Left hindlimb (tissue), 1 donor: ENCODE results near the gene TPMT.
"Not testable (repeated sequence)": the region's sequence is repeated elsewhere in the genome, so short reads cannot be mapped to it uniquely, and the experiment has no call there.

Experiments used
- DNase-seq: peaks from one replicate; pipeline ENCODE4 v3.0.0-alpha.2; 2018

Gene TPMT

GRCh38 chr6:18154507-18155149 is at the start of gene TPMT:
Gene TPMT (minus strand): TSS chr6:18155077. CDS start chr6:18149127, 5,950 bp downstream.
- DNase-seq = no peak

- no peak for DNase-seq
Measured at GRCh38 chr6:18203786-18204185, 48.9 kb upstream of the TPMT start.

GRCh38 chr6:18192026-18192425 is 37.1 kb upstream of the TPMT start:
- no peak for DNase-seq

GRCh38 chr6:18189196-18189595 is 34.3 kb upstream of the TPMT start:
- DNase-seq = no peak

GRCh38 chr6:18187701-18188100 is 32.8 kb upstream of the TPMT start:
- no peak for DNase-seq

- DNase-seq = no peak
Measured at GRCh38 chr6:18186540-18187250, 31.8 kb upstream of the TPMT start.

GRCh38 chr6:18186033-18186432 is 31.2 kb upstream of the TPMT start:
- no peak for DNase-seq

- no peak for DNase-seq
Measured at GRCh38 chr6:18185624-18186023, 30.7 kb upstream of the TPMT start.

- DNase-seq = no peak
Measured at GRCh38 chr6:18183766-18184165, 28.9 kb upstream of the TPMT start.

- no peak for DNase-seq
Measured at GRCh38 chr6:18182568-18182967, 27.7 kb upstream of the TPMT start.

GRCh38 chr6:18179770-18180356 is 25.0 kb upstream of the TPMT start:
- DNase-seq = no peak

- DNase-seq = no peak
Measured at GRCh38 chr6:18178960-18179615, 24.2 kb upstream of the TPMT start.

- DNase-seq = no peak
Measured at GRCh38 chr6:18177286-18177965, 22.5 kb upstream of the TPMT start.

GRCh38 chr6:18176198-18176597 is 21.3 kb upstream of the TPMT start:
- DNase-seq = not testable (repeated sequence)

GRCh38 chr6:18171871-18172270 is 17.0 kb upstream of the TPMT start:
- no peak for DNase-seq

GRCh38 chr6:18168264-18168663 is 13.4 kb upstream of the TPMT start:
- no peak for DNase-seq

GRCh38 chr6:18166312-18167036 is 11.6 kb upstream of the TPMT start:
- no peak for DNase-seq

- DNase-seq = no peak
Measured at GRCh38 chr6:18165751-18166150, 10.9 kb upstream of the TPMT start.

- DNase-seq = no peak
Measured at GRCh38 chr6:18162401-18162800, 7.5 kb upstream of the TPMT start.

GRCh38 chr6:18161431-18161830 is 6.6 kb upstream of the TPMT start:
- DNase-seq = no peak

- no peak for DNase-seq
Measured at GRCh38 chr6:18160911-18161310, 6.0 kb upstream of the TPMT start.

GRCh38 chr6:18155864-18156421 is 1.1 kb upstream of the TPMT start:
- peak; percentile 38 for DNase-seq
